SU-DHL-6 (cell line): ENCODE data around the gene RPRML.
A peak's percentile ranks its signal among the peaks of the same experiment; 100 is the strongest.

Experiments used
- H2AFZ ChIP-seq: fragments of 200-600 bp; sonication (generic); 2 replicates; pipeline ENCODE4 v1.6.1; 2014; ENCODE audit warnings: low read depth, mild to moderate bottlenecking, moderate library complexity, mixed read lengths, antibody characterized with exemption, low read length; ENCODE audit not compliant: severe bottlenecking
- H3F3A ChIP-seq: fragments of 200-600 bp; shearing (Covaris generic); 2 replicates; pipeline ENCODE4 v1.6.0; 2016; ENCODE audit warnings: antibody characterized with exemption, mild to moderate bottlenecking; ENCODE audit not compliant: insufficient read depth
- H3K27ac ChIP-seq: fragments of 200-600 bp; sonication (generic); 2 replicates; pipeline ENCODE4 v1.5.1; 2016; ENCODE audit warnings: low read depth, mild to moderate bottlenecking, low read length, moderate library complexity, mixed read lengths
- H3K27me3 ChIP-seq: fragments of 200-600 bp; sonication (generic), shearing (Covaris generic); 2 replicates; pipeline ENCODE4 v1.6.0; 2014; ENCODE audit warnings: mild to moderate bottlenecking, low read length
- H3K36me3 ChIP-seq: fragments of 200-600 bp; sonication (generic); 2 replicates; pipeline ENCODE4 v1.6.1; 2014; ENCODE audit warnings: mild to moderate bottlenecking, low read length, mixed read lengths
- H3K4me2 ChIP-seq: fragments of 300-600, 200-600 bp; shearing (Covaris generic), sonication (generic); 2 replicates; pipeline ENCODE4 v1.6.0; 2014; ENCODE audit warnings: low read length, low read depth, mild to moderate bottlenecking; ENCODE audit not compliant: poor library complexity, severe bottlenecking
- H3K4me3 ChIP-seq: fragments of 200-600 bp; sonication (generic); 2 replicates; pipeline ENCODE4 v1.5.1; 2014; ENCODE audit warnings: antibody characterized with exemption, low read length, mild to moderate bottlenecking, mixed read lengths; ENCODE audit not compliant: insufficient read depth, poor library complexity, severe bottlenecking
- H3K79me2 ChIP-seq: fragments of 200-600 bp; sonication (generic); 2 replicates; pipeline ENCODE4 v1.6.1; 2014; ENCODE audit warnings: mild to moderate bottlenecking, low read length, moderate library complexity; ENCODE audit not compliant: insufficient read depth
- H3K9ac ChIP-seq: fragments of 200-600 bp; sonication (generic); 2 replicates; pipeline ENCODE4 v1.7.0; 2014; ENCODE audit warnings: mild to moderate bottlenecking, low read length
- H3K9me2 ChIP-seq: fragments of 200-600 bp; sonication (generic); replicated peaks from 2 replicates; pipeline ENCODE4 v1.6.1; 2014; ENCODE audit warnings: low read length; ENCODE audit not compliant: insufficient read depth
- H3K9me3 ChIP-seq: fragments of 200-600 bp; sonication (generic); 2 replicates; pipeline ENCODE4 v1.6.1; 2014; ENCODE audit warnings: low read length, mixed read lengths; ENCODE audit not compliant: insufficient read depth
- H4K20me1 ChIP-seq: fragments of 200-600 bp; sonication (generic); 2 replicates; pipeline ENCODE4 v1.6.1; 2014; ENCODE audit warnings: low read depth, mild to moderate bottlenecking, antibody characterized with exemption, low read length, moderate library complexity, mixed read lengths
- EZH2phosphoT487 ChIP-seq: fragments of 200-600 bp; sonication (generic), shearing (Covaris generic); conservative IDR thresholded peaks from 2 replicates; pipeline ENCODE4 v1.6.1; 2018; ENCODE audit warnings: mild to moderate bottlenecking, antibody characterized with exemption, low read length, moderate library complexity, mixed read lengths
- TF ChIP-seq, protein P1 (sequence below): fragments of 200-600 bp; sonication (generic); IDR thresholded peaks from one replicate; pipeline ENCODE4 v1.5.1; 2017; ENCODE audit warnings: antibody characterized with exemption, mild to moderate bottlenecking, low read length, moderate library complexity; ENCODE audit not compliant: insufficient read depth, poor library complexity, severe bottlenecking

Gene RPRML

DNA sequence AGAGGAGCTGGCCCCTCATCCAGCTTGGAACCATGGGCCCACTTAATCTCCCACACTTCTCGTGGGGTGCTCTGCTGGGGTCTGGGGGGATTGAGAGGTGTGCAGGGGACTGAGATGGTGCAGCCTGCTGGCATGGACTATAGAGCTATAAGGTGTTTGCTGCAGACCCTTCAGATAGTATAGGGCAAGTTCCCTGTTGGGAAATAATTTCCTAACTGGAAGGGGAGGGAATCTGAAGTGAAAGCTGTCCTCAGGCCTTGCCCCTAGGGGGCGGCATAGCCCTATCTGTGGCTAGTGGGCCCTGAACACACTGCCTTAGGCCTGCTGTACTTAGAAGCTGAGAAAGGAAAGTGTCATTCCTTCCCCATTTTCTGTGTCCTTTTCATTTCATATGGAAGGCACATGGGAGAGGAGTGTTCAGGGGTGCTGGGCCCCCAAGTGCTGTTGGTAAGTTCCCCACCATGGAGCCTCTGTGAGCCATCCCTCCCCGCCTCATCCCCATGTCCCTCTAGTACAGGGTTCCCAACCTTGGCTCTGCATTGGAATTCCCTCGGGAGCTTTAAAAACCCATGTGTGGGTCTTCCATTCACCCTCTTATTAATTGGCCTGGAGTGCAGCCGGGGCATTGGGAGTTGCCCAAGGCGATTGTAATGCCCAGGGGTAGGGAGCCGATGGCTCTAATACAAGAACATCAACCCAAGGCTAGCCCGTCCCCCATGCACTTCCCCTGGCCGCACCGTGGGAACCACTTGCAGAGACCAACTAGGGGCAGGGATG lies 36.4 kb downstream of the RPRML start:
- Histone ChIP-seq H3K4me3 (no peak overlapping the region), H2AFZ (no peak overlapping the region), H3K4me2 (no peak overlapping the region), H3F3A (no peaks in the 10 kb centered on the region), H3K79me2 (no peaks in the 10 kb centered on the region), H3K36me3 (no peaks in the 10 kb centered on the region), H3K9me3 (no peaks in the 10 kb centered on the region), H4K20me1 (no peaks in the 10 kb centered on the region), H3K9me2 (no peaks in the 10 kb centered on the region), H3K9ac (no peak overlapping the region), H3K27me3 (no peaks in the 10 kb centered on the region), H3K27ac (no peak overlapping the region)
- TF ChIP-seq EZH2phosphoT487, result no peak
- TF ChIP-seq, protein P1, sequence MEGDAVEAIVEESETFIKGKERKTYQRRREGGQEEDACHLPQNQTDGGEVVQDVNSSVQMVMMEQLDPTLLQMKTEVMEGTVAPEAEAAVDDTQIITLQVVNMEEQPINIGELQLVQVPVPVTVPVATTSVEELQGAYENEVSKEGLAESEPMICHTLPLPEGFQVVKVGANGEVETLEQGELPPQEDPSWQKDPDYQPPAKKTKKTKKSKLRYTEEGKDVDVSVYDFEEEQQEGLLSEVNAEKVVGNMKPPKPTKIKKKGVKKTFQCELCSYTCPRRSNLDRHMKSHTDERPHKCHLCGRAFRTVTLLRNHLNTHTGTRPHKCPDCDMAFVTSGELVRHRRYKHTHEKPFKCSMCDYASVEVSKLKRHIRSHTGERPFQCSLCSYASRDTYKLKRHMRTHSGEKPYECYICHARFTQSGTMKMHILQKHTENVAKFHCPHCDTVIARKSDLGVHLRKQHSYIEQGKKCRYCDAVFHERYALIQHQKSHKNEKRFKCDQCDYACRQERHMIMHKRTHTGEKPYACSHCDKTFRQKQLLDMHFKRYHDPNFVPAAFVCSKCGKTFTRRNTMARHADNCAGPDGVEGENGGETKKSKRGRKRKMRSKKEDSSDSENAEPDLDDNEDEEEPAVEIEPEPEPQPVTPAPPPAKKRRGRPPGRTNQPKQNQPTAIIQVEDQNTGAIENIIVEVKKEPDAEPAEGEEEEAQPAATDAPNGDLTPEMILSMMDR, result peak; percentile 87

DNA sequence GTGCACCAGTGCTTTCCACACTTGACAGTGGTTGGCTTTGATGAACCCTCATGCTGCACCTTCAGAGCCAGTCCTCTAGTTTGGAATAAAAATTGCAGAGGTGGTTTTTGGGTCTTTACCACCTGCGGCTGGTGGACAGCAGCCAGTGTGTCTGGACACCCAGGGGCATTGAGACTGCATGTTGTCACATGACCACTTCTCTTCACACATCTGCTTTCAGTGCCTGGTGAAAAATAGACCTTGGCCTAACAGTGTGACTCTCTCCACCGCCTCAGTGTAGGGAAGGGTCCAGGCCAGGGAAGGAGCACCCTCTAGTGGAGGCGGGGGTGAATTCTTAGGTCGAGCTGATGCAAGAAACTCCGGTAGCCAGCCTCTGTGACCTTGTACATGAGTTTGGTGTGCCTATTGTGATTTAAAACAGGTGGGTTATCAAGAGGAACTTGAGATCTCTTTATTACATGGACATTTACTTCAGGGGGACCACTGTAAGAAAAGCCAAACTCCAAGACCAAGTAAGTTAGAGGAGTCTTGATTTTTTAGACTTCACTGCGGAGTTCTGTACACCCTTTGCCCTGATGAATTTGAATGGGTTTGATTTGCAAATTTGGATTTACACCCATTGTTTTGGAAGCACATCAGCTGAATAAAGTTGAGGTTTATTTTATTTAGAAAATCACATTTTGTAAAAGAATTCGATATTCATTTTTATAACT lies 38.2 kb downstream of the RPRML start:
- no peak overlapping the region for H3K9ac ChIP-seq
- no peak for TF ChIP-seq EZH2phosphoT487
- TF ChIP-seq, protein P1, result peak; percentile 81
- no peak overlapping the region for H3K4me3 ChIP-seq
- H2AFZ ChIP-seq, result no peak overlapping the region
- no peaks in the 10 kb centered on the region for H3K27me3 ChIP-seq
- no peaks in the 10 kb centered on the region for H4K20me1 ChIP-seq
- no peaks in the 10 kb centered on the region for H3F3A ChIP-seq
- H3K4me2 ChIP-seq, result no peak overlapping the region
- no peaks in the 10 kb centered on the region for H3K9me2 ChIP-seq
- no peaks in the 10 kb centered on the region for H3K36me3 ChIP-seq
- H3K9me3 ChIP-seq, result no peaks in the 10 kb centered on the region
- no peak overlapping the region for H3K27ac ChIP-seq
- no peaks in the 10 kb centered on the region for H3K79me2 ChIP-seq

DNA sequence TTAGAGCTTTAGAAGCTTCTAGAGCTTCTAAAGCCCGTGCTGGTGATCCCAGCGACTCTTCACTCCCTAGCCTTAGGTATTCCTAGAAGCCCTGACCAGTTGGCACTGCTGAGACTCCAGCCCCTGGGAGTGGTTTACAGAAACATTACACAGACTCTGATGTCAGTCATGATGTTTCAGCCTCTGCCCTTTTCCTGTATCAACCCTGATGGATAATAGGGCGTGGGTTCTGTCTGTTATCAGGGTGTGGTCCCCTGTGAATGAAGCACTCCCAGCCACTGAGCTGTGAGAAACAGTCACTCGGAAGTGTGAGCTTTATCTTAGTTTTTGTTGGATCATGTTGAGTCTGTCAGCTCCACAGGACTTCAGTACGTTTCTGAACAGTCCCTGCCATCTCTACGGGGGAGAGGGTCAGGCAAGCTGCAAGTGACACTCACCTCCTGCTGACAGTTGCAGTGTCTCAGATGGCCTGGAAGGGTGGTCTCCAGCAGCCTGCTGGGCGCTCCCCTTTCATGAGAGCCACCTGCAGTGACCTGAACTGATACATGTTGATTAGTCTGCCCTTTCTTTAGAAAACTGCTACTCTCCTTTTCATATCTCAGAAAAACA lies 43.3 kb downstream of the RPRML start:
- Histone ChIP-seq H3K36me3 (peaks cover 10% of the 10 kb centered on the region), H3K9me3 (no peaks in the 10 kb centered on the region), H3K9ac (no peak overlapping the region), H3K79me2 (no peaks in the 10 kb centered on the region), H3K27me3 (no peaks in the 10 kb centered on the region), H2AFZ (no peak overlapping the region), H3K4me2 (no peak overlapping the region), H3K9me2 (no peaks in the 10 kb centered on the region), H3F3A (no peaks in the 10 kb centered on the region), H3K27ac (no peak overlapping the region), H3K4me3 (no peak overlapping the region), H4K20me1 (no peaks in the 10 kb centered on the region)
- TF ChIP-seq, protein P1, result no peak
- no peak for TF ChIP-seq EZH2phosphoT487
